ENCODE data around the gene SH3BP4. TPM values are rescaled to one million over a fixed set of nuclear protein-coding genes. Genes with fewer than 3 reads are reported as not detected.

SH3BP4 gene
- total and polyA plus RNA-seq, 2 of the 13 experiments (the other 11 are each of a cell fraction or from before 2014, with no cell fraction given), result 34.6 to 99.1 TPM

GRCh38 chr2:234920836-234921235, 31.0 kb upstream of the SH3BP4 start:
- no TSS peak for BruUV-seq (replicated peaks)
- WGBS (ENCODE audit: low lambda C conversion rate), result 41% methylated on average over 2 of the region's 2 CpGs
- FAIRE-seq, result no peak
- in situ Hi-C loops (cut with HindIII; ENCODE audit: extremely low pct_ligation_motif_present, low pct_unique_long_range_greater_than_20kb), result no loop called here
- no peaks in the 10 kb centered on the region for H3K9me3 ChIP-seq (ENCODE audit: low read length)
- ATAC-seq, result no peak
- no peak overlapping the region for H3K4me2 ChIP-seq (ENCODE audit: low read depth, low read length)
- H3K27ac ChIP-seq (ENCODE audit: extremely low read length, insufficient read depth, low read length), result no peak overlapping the region
- no peaks in the 10 kb centered on the region for H3K36me3 ChIP-seq (replicated peaks in 1 of 2; ENCODE audit: control insufficient read depth in 1 of 2, insufficient read depth in 2 of 2, low read length in 2 of 2)
- H3K27me3 ChIP-seq (ENCODE audit: control insufficient read depth in 1 of 2, insufficient read depth in 2 of 2, low read length in 2 of 2), result peaks cover 0 to 16% of the 10 kb centered on the region in 2 experiments; a peak in 3 of 5 replicates
- no peak overlapping the region for H2AFZ ChIP-seq (ENCODE audit: low read length)
- DNase-seq (ENCODE audit: low spot score), result no peak
- CTCF ChIA-PET (ENCODE audit: low intra/inter-chr PET ratio, low total read pairs), result no interaction called here
- TF ChIP-seq NR2F2 (IDR thresholded peaks at IDR 0.05; ENCODE audit: borderline replicate concordance, low read depth) (no peak), ZNF256 (CRISPR knock-in tag; conservative IDR thresholded peaks at IDR 0.05) (no peak), ZNF710 (CRISPR knock-in tag; IDR thresholded peaks at IDR 0.05; ENCODE audit: borderline replicate concordance) (no peak), ZNF574 (CRISPR knock-in tag; IDR thresholded peaks at IDR 0.05) (no peak), EHMT2 (IDR thresholded peaks at IDR 0.05; ENCODE audit: borderline replicate concordance, low read depth, low read length) (no peak), ZBTB4 (CRISPR knock-in tag; IDR thresholded peaks at IDR 0.05; ENCODE audit: borderline replicate concordance) (no peak)
- H3K4me3 ChIP-seq (replicated peaks in 1 of 3; ENCODE audit: insufficient read depth in 1 of 3, low read depth in 2 of 3, low read length in 3 of 3), result no peak overlapping the region
- H3K4me1 ChIP-seq (ENCODE audit: insufficient read depth, low read length), result peaks cover 14% of the 10 kb centered on the region
- POLR2A ChIA-PET, result no interaction called here
- no peak overlapping the region for H3K9ac ChIP-seq (ENCODE audit: insufficient read depth, low read depth, low read length)
- no peaks in the 10 kb centered on the region for H4K20me1 ChIP-seq (ENCODE audit: insufficient read depth, low read length)
- no peaks in the 10 kb centered on the region for H3K79me2 ChIP-seq (ENCODE audit: insufficient read depth, low read length)
- intact Hi-C loops (cut with micrococcal nuclease; ENCODE audit: unreplicated experiment), result no loop called here

All from HepG2 (cell line).